Fibroblast of pulmonary artery (primary cell): Measurements from ENCODE around the gene FMO1.

ENCODE experiments used
- DNase-seq: peaks from one replicate; pipeline ENCODE4 v3.0.0-alpha.2; 2010; ENCODE audit warnings: low read depth
- H3K4me3 ChIP-seq: replicated peaks from 2 replicates; pipeline ENCODE4 v1.5.1; 2011; ENCODE audit warnings: low read depth, mild to moderate bottlenecking, control low read depth, low read length, moderate library complexity
- TF ChIP-seq, protein P1 (sequence below): IDR thresholded peaks from 2 replicates; pipeline ENCODE4 v1.5.1; 2011; ENCODE audit warnings: mild to moderate bottlenecking, control low read depth, low read length, inconsistent platforms; ENCODE audit errors: missing control alignments

Gene FMO1

GRCh38 chr1:171251952-171252300, 3.6 kb downstream of the FMO1 start:
- H3K4me3 ChIP-seq: peak overlapping the region; percentile 69

GRCh38 chr1:171252482-171252881, 4.2 kb downstream of the FMO1 start:
- DNase-seq: no peak
- H3K4me3 ChIP-seq: no peak overlapping the region
- TF ChIP-seq, protein P1, sequence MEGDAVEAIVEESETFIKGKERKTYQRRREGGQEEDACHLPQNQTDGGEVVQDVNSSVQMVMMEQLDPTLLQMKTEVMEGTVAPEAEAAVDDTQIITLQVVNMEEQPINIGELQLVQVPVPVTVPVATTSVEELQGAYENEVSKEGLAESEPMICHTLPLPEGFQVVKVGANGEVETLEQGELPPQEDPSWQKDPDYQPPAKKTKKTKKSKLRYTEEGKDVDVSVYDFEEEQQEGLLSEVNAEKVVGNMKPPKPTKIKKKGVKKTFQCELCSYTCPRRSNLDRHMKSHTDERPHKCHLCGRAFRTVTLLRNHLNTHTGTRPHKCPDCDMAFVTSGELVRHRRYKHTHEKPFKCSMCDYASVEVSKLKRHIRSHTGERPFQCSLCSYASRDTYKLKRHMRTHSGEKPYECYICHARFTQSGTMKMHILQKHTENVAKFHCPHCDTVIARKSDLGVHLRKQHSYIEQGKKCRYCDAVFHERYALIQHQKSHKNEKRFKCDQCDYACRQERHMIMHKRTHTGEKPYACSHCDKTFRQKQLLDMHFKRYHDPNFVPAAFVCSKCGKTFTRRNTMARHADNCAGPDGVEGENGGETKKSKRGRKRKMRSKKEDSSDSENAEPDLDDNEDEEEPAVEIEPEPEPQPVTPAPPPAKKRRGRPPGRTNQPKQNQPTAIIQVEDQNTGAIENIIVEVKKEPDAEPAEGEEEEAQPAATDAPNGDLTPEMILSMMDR: no peak

More at GRCh38 chr1:171251952-171252300, 3.6 kb downstream of the FMO1 start:
- TF ChIP-seq, protein P1: no peak
- DNase-seq: no peak

DNA sequence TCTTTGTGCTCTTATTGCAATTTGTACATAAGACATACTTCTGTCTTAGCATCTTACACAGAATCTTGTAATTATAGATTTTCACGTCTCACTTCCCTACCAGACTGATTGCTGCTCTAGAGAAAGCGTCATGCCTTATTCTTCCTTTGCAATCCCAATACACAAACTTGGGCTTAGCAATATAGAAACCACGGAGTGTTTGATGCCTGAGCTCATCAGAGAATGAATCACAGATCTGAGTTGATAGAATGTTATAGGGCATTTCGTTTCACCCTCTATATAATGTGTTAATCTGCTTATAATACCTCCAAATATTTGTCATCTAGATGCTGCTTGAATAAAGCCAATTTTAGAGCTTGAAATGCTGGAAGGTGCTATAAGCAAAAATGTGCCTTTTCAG, 6.6 kb downstream of the FMO1 start:
- no peak overlapping the region for H3K4me3 ChIP-seq
- TF ChIP-seq, protein P1: no peak
- no peak for DNase-seq

DNA sequence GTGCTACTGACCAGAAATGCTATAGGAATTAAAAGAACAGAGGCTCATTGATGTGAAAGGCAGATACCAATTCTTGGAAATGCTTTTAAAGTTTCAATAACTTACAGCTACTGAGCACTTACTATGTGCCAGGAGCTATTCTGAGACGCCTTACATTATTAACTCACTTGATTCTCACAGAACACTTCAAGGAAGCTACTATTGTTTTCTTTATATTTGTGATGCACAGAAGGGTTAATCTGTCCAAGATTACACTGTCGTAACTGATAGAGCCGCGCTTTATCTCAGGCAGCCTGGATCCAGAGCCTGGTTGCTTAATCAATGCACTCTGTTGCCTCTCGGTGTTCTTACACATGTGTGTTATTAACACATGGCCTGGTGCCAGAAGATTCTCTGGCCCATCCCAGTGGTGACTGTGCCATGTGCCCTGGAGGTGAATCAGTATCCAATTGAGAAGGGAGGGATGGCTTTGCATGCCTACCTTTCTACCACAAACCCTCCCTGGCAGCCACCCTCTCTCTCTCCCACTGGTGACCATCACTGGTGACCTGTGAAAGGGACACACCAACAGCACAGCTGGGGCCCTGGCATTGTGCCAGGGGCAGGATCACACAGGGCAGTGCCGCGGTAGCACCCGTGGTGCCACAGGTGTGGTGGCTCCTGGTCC, 8.8 kb downstream of the FMO1 start:
- H3K4me3 ChIP-seq: no peak overlapping the region

DNA sequence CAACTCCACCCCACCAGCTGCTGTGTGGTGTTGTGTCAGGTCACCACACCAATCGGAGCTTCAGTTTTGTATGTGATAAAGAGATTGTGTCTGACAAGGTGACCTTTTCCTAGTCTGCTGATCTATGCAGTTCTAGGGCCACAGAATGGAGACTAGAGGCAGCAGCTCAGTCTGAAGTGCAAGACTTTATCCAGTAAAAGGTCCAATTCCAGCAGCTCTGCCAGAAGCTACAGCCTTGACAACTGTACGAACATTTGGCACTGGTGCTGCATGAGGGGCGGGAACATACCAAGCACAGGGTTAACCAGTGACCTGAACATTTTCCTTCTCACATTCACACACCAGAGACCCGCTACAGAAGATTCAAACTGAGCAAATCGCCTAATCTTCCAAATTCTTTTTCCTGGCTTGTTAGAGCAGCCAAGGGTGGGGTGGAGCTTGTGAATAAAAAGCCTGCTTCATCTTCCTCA, 9.3 kb downstream of the FMO1 start:
- TF ChIP-seq, protein P1: no peak
- no peak for DNase-seq
- H3K4me3 ChIP-seq: no peak overlapping the region

More for the DNA sequence above, 8.8 kb downstream of the FMO1 start:
- peak; percentile 10 for DNase-seq
- TF ChIP-seq, protein P1: no peak

GRCh38 chr1:171258429-171258828, 10.1 kb downstream of the FMO1 start:
- no peak for DNase-seq
- no peak overlapping the region for H3K4me3 ChIP-seq
- TF ChIP-seq, protein P1: no peak

- no peak for DNase-seq
- TF ChIP-seq, protein P1: no peak
- H3K4me3 ChIP-seq: no peak overlapping the region
Observed at GRCh38 chr1:171258943-171259342, 10.6 kb downstream of the FMO1 start.
